Psoas muscle (tissue), 8 donors: ENCODE data around the gene BCAN. TPM values are rescaled to one million over a fixed set of nuclear protein-coding genes. Genes with fewer than 3 reads are reported as not detected.

Experiments
- ATAC-seq, 4 donors: fragments of 200-7000 bp; cut with Tn5 transposase; one replicate each; pipeline ENCODE4 v1.9.1; 2020; ENCODE audit warnings: moderate library complexity in 3 of 4, mild to moderate bottlenecking in 2 of 4
- DNase-seq, 2 donors: peaks; one replicate each; pipeline ENCODE4 v3.0.0-alpha.2; 2020
- H3K27ac ChIP-seq: fragments of 200-600 bp; one replicate; pipeline ENCODE4 v1.8.0; 2022
- H3K27me3 ChIP-seq, 3 donors: fragments of 200-600 bp in 1 of 3; one replicate each; pipeline versions ENCODE4 v1.6.1 to v1.8.0; 2013 to 2022; ENCODE audit warnings: low read length in 2 of 3, mild to moderate bottlenecking in 2 of 3, moderate library complexity in 1 of 3; ENCODE audit not compliant: insufficient read depth in 3 of 3
- H3K36me3 ChIP-seq, 2 donors: fragments of 200-600 bp in 1 of 2; one replicate each; pipeline versions ENCODE4 v1.6.1 to v1.8.0; 2013 to 2022; ENCODE audit warnings: low read depth in 1 of 2, mild to moderate bottlenecking in 1 of 2, moderate library complexity in 1 of 2; ENCODE audit not compliant: insufficient read depth in 1 of 2
- H3K4me1 ChIP-seq: fragments of 200-600 bp; one replicate; pipeline ENCODE4 v1.8.0; 2022
- H3K4me3 ChIP-seq: fragments of 200-600 bp; one replicate; pipeline ENCODE4 v1.8.0; 2022; ENCODE audit warnings: mild to moderate bottlenecking
- H3K9me3 ChIP-seq: fragments of 200-600 bp; one replicate; pipeline ENCODE4 v1.8.0; 2022
- WGBS, 3 donors: extraction: QIAGEN DNeasy Blood & Tissue Kit; methylation state at CpG; one replicate each; pipeline versions ENCODE4 v1.1.6 to v1.1.7; 2013; 5-methylcytosine and 5-hydroxymethylcytosine counted together
- intact Hi-C, 2 donors: fragments of 100-400 bp; cut with DNase I; formaldehyde crosslinking; loops; one replicate each; pipeline versions ENCODE4 v1.11.0 to v1.14.2; 2022
- polyA plus RNA-seq, 3 donors: library from polyadenylated mRNA; stranded (reverse); fragments of 200-250 nt; gene quantifications; one replicate each; pipeline ENCODE4 v1.2.3, GENCODE V29; 2013
- total RNA-seq, 4 donors: library from RNA; stranded (reverse); fragmentation: NEBNext Ultra II Directional in 2 of 4; extraction: Animal tissue kit (Norgen Biotek cat#: 25700) in 2 of 4; gene quantifications; one replicate each; pipeline versions ENCODE4 v1.2.1 to v1.2.4, GENCODE V29; 2021 to 2023
- TF ChIP-seq, protein P1 (sequence below): fragments of 200-600 bp; IDR thresholded peaks from one replicate; pipeline ENCODE4 v1.8.0; 2022; ENCODE audit warnings: antibody characterized with exemption
- donor health status: healthy with polysubstance abuse.
- donor health status: DM: no; HTN: no; CAD: no; lungs with moderate emphysema.
- donor health status: Bipolar disorder and iron deficiency.
- donor health status: healthy.
- donor health status: DM: yes; HTN: yes; CAD: no.
- donor health status: DM: no; HTN: no; CAD: no.
- donor health status: DM: no; HTN: no; CAD: no.
- donor health status: DM: yes; HTN: yes; CAD: no.

Gene BCAN
- total and polyA plus RNA-seq, 7 donors: 0.06 to 0.36 (median 0.18) TPM; not detected in 3

GRCh38 chr1:156657741-156658319 is 15.9 kb downstream of the BCAN start:
- 16 to 21% (median 19%) methylated on average over 15 of the region's 15 CpGs for WGBS, 3 donors
- H3K27ac ChIP-seq: no peak overlapping the region
- peak overlapping the region; percentile 56 for H3K4me3 ChIP-seq
- TF ChIP-seq, protein P1, sequence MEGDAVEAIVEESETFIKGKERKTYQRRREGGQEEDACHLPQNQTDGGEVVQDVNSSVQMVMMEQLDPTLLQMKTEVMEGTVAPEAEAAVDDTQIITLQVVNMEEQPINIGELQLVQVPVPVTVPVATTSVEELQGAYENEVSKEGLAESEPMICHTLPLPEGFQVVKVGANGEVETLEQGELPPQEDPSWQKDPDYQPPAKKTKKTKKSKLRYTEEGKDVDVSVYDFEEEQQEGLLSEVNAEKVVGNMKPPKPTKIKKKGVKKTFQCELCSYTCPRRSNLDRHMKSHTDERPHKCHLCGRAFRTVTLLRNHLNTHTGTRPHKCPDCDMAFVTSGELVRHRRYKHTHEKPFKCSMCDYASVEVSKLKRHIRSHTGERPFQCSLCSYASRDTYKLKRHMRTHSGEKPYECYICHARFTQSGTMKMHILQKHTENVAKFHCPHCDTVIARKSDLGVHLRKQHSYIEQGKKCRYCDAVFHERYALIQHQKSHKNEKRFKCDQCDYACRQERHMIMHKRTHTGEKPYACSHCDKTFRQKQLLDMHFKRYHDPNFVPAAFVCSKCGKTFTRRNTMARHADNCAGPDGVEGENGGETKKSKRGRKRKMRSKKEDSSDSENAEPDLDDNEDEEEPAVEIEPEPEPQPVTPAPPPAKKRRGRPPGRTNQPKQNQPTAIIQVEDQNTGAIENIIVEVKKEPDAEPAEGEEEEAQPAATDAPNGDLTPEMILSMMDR: no peak
- intact Hi-C loops: loop anchor here (1.0 to 2.0 kb wide), 3 partner anchors 31 to 69 kb away; no protein-coding TSS in a partner anchor
- ATAC-seq (no peak), DNase-seq (no peak)
- peaks cover 46% of the 10 kb centered on the region for H3K4me1 ChIP-seq
- no peaks in the 10 kb centered on the region for H3K36me3 ChIP-seq
- no peaks in the 10 kb centered on the region for H3K9me3 ChIP-seq
- peaks cover 0 to 23% (median 2%) of the 10 kb centered on the region in 3 donors for H3K27me3 ChIP-seq

DNA sequence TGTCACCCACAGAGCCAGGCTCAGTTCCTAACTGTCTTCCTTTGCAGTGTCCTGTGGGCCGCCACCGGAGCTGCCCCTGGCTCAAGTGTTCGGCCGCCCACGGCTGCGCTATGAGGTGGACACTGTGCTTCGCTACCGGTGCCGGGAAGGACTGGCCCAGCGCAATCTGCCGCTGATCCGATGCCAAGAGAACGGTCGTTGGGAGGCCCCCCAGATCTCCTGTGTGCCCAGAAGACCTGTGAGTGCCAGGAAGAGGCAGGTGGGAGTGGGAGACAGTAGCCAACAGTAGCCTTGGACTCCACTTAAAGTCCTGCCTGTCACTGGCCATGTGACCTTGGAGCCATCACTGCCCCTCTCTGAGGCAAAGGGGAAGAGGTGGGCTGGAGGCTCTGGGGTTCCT is 16.6 kb downstream of the BCAN start:
- no peak for ATAC-seq
- Histone ChIP-seq H3K4me1 (peaks cover 51% of the 10 kb centered on the region), H3K36me3 (no peaks in the 10 kb centered on the region), H3K4me3 (no peak overlapping the region), H3K27me3 (peaks cover 0 to 19% (median 2%) of the 10 kb centered on the region in 3 donors), H3K9me3 (no peaks in the 10 kb centered on the region), H3K27ac (no peak overlapping the region)
- TF ChIP-seq, protein P1: no peak
- WGBS, 3 donors: 81 to 89% (median 83%) methylated on average over 14 of the region's 14 CpGs
- no peak for DNase-seq
- intact Hi-C loops: loop anchor here in 1 of 2 donors (2.0 kb wide), 1 partner anchor 68 kb away; no protein-coding TSS in a partner anchor

DNA sequence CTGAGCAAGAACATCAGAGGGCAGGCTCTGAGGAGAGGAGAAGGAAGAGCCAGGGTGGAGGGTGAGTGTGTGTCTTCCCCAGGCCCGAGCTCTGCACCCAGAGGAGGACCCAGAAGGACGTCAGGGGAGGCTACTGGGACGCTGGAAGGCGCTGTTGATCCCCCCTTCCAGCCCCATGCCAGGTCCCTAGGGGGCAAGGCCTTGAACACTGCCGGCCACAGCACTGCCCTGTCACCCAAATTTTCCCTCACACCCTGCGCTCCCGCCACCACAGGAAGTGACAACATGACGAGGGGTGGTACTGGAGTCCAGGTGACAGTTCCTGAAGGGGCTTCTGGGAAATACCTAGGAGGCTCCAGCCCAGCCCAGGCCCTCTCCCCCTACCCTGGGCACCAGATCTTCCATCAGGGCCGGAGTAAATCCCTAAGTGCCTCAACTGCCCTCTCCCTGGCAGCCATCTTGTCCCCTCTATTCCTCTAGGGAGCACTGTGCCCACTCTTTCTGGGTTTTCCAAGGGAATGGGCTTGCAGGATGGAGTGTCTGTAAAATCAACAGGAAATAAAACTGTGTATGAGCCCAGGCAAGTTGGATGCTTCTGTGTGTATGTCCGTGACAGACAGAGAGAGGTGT is 17.1 kb downstream of the BCAN start:
- DNase-seq (no peak), ATAC-seq (no peak)
- TF ChIP-seq, protein P1: no peak
- WGBS, 3 donors: 75 to 84% (median 77%) methylated on average over 8 to 10 of the region's 10 CpGs
- Histone ChIP-seq H3K9me3 (no peaks in the 10 kb centered on the region), H3K27ac (no peak overlapping the region), H3K36me3 (no peaks in the 10 kb centered on the region), H3K27me3 (peaks cover 0 to 14% (median 2%) of the 10 kb centered on the region in 3 donors), H3K4me3 (no peak overlapping the region), H3K4me1 (peaks cover 56% of the 10 kb centered on the region)
- intact Hi-C loops: loop anchor here in 1 of 2 donors (2.0 kb wide), 1 partner anchor 68 kb away; no protein-coding TSS in a partner anchor

GRCh38 chr1:156659661-156659987 is 17.7 kb downstream of the BCAN start:
- TF ChIP-seq, protein P1: no peak
- 21 to 24% (median 21%) methylated on average over 6 of the region's 6 CpGs for WGBS, 3 donors
- peaks cover 62% of the 10 kb centered on the region for H3K4me1 ChIP-seq
- intact Hi-C loops: loop anchor here in 1 of 2 donors (2.0 kb wide), 1 partner anchor 67 kb away; no protein-coding TSS in a partner anchor
- no peak for ATAC-seq
- no peak overlapping the region for H3K4me3 ChIP-seq
- no peak for DNase-seq
- H3K36me3 ChIP-seq: no peaks in the 10 kb centered on the region
- no peaks in the 10 kb centered on the region for H3K9me3 ChIP-seq
- H3K27me3 ChIP-seq: peaks cover 0 to 14% (median 2%) of the 10 kb centered on the region in 3 donors
- H3K27ac ChIP-seq: peak overlapping the region; percentile 99
